Measurements from ENCODE around the gene NTRK3. TPM values are rescaled to one million over a fixed set of nuclear protein-coding genes. Genes with fewer than 3 reads are reported as not detected.
A peak's percentile ranks its signal among the peaks of the same experiment; 100 is the strongest.

Gene NTRK3
- total and polyA plus RNA-seq, 2 of the 13 experiments (the other 11 are each of a cell fraction or from before 2014, with no cell fraction given), result not detected

GRCh38 chr15:88255087-88255483 lies 1.5 kb downstream of the NTRK3 start:
- Histone ChIP-seq H4K20me1 (ENCODE audit: insufficient read depth, low read length) (no peaks in the 10 kb centered on the region), H3K27ac (ENCODE audit: extremely low read length, insufficient read depth, low read length) (no peak overlapping the region), H3K27me3 (ENCODE audit: control insufficient read depth in 1 of 2, insufficient read depth in 2 of 2, low read length in 2 of 2) (peaks cover 3 to 18% of the 10 kb centered on the region in 2 experiments; a peak in 4 of 5 replicates), H3K9me3 (ENCODE audit: low read length) (no peaks in the 10 kb centered on the region), H3K36me3 (replicated peaks in 1 of 2; ENCODE audit: control insufficient read depth in 1 of 2, insufficient read depth in 2 of 2, low read length in 2 of 2) (no peaks in the 10 kb centered on the region), H2AFZ (ENCODE audit: low read length) (no peak overlapping the region), H3K4me1 (ENCODE audit: insufficient read depth, low read length) (no peaks in the 10 kb centered on the region), H3K4me3 (replicated peaks in 1 of 3; ENCODE audit: insufficient read depth in 1 of 3, low read depth in 2 of 3, low read length in 3 of 3) (no peak overlapping the region), H3K79me2 (ENCODE audit: insufficient read depth, low read length) (no peaks in the 10 kb centered on the region), H3K9ac (ENCODE audit: insufficient read depth, low read depth, low read length) (no peak overlapping the region), H3K4me2 (ENCODE audit: low read depth, low read length) (no peak overlapping the region)
- DNase-seq (ENCODE audit: low spot score) (no peak), ATAC-seq (no peak), FAIRE-seq (no peak)
- WGBS (ENCODE audit: low lambda C conversion rate), result 37% methylated on average over 13 of the region's 23 CpGs
- CTCF ChIA-PET (ENCODE audit: low intra/inter-chr PET ratio, low total read pairs), result no interaction called here
- in situ Hi-C loops (cut with HindIII; ENCODE audit: extremely low pct_ligation_motif_present, low pct_unique_long_range_greater_than_20kb) (no loop called here), intact Hi-C loops (cut with micrococcal nuclease; ENCODE audit: unreplicated experiment) (no loop called here)
- BruUV-seq (replicated peaks), result no TSS peak
- no peak for TF ChIP-seq SP4 (CRISPR knock-in tag; IDR thresholded peaks at IDR 0.05)
- no peak for TF ChIP-seq THAP8 (CRISPR knock-in tag; IDR thresholded peaks at IDR 0.05; ENCODE audit: borderline replicate concordance)
- POLR2A ChIA-PET, result no interaction called here

GRCh38 chr15:88252441-88252840 lies 4.1 kb downstream of the NTRK3 start:
- FAIRE-seq, result no peak
- ATAC-seq, result no peak
- in situ Hi-C loops (cut with HindIII; ENCODE audit: extremely low pct_ligation_motif_present, low pct_unique_long_range_greater_than_20kb), result no loop called here

More at GRCh38 chr15:88252441-88252840, 4.1 kb downstream of the NTRK3 start:
- WGBS (ENCODE audit: low lambda C conversion rate), result 0% methylated on average over 2 of the region's 7 CpGs
- Histone ChIP-seq H3K27me3 (ENCODE audit: control insufficient read depth in 1 of 2, insufficient read depth in 2 of 2, low read length in 2 of 2) (peaks cover 4 to 20% of the 10 kb centered on the region in 2 experiments; a peak in 4 of 5 replicates), H3K4me3 (replicated peaks in 1 of 3; ENCODE audit: insufficient read depth in 1 of 3, low read depth in 2 of 3, low read length in 3 of 3) (no peak overlapping the region), H3K27ac (ENCODE audit: extremely low read length, insufficient read depth, low read length) (no peak overlapping the region), H3K4me1 (ENCODE audit: insufficient read depth, low read length) (no peaks in the 10 kb centered on the region), H3K36me3 (replicated peaks in 1 of 2; ENCODE audit: control insufficient read depth in 1 of 2, insufficient read depth in 2 of 2, low read length in 2 of 2) (no peaks in the 10 kb centered on the region), H3K9ac (ENCODE audit: insufficient read depth, low read depth, low read length) (no peak overlapping the region), H3K79me2 (ENCODE audit: insufficient read depth, low read length) (no peaks in the 10 kb centered on the region), H4K20me1 (ENCODE audit: insufficient read depth, low read length) (no peaks in the 10 kb centered on the region), H3K4me2 (ENCODE audit: low read depth, low read length) (no peak overlapping the region), H3K9me3 (ENCODE audit: low read length) (no peaks in the 10 kb centered on the region), H2AFZ (ENCODE audit: low read length) (no peak overlapping the region)
- POLR2A ChIA-PET, result no interaction called here
- TF ChIP-seq ZNF3 (CRISPR knock-in tag; IDR thresholded peaks at IDR 0.05), result no peak
- TF ChIP-seq MIER3 (CRISPR knock-in tag; IDR thresholded peaks at IDR 0.05; ENCODE audit: borderline replicate concordance), result no peak
- no peak for TF ChIP-seq TIGD3 (CRISPR knock-in tag; IDR thresholded peaks at IDR 0.05; ENCODE audit: borderline replicate concordance)
- TF ChIP-seq ZBTB10 (CRISPR knock-in tag; IDR thresholded peaks at IDR 0.05; ENCODE audit: borderline replicate concordance), result no peak
- TF ChIP-seq ZNF644 (CRISPR knock-in tag; IDR thresholded peaks at IDR 0.05; ENCODE audit: low read depth), result no peak
- no peak for TF ChIP-seq GATA4 (IDR thresholded peaks at IDR 0.05; ENCODE audit: borderline replicate concordance, low read depth)
- no peak for TF ChIP-seq KDM3A (CRISPR knock-in tag; IDR thresholded peaks at IDR 0.05; ENCODE audit: low read depth)
- TF ChIP-seq CREB1 (IDR thresholded peaks at IDR 0.05), result peak; percentile 97
- no peak for TF ChIP-seq CREB1 (CRISPR knock-in tag; IDR thresholded peaks at IDR 0.05)
- no peak for DNase-seq (ENCODE audit: low spot score)
- intact Hi-C loops (cut with micrococcal nuclease; ENCODE audit: unreplicated experiment), result no loop called here
- CTCF ChIA-PET (ENCODE audit: low intra/inter-chr PET ratio, low total read pairs), result no interaction called here
- BruUV-seq (replicated peaks), result no TSS peak
